Heart left ventricle (tissue), 16 donors: ENCODE results near the gene MGMT. TPM values are rescaled to one million over a fixed set of nuclear protein-coding genes. Genes with fewer than 3 reads are reported as not detected.

Source experiments
- ATAC-seq, 4 donors: fragments of 200-7000 bp; cut with Tn5 transposase; one replicate each; pipeline ENCODE4 v1.9.1; 2020 to 2022; ENCODE audit warnings: moderate library complexity in 4 of 4, mild to moderate bottlenecking in 3 of 4, moderate number of reproducible peaks in 1 of 4
- DNase-seq, 5 donors: peaks; one replicate each; pipeline ENCODE4 v3.0.0-alpha.2; 2020
- H3K27ac ChIP-seq, 12 donors: fragments of 200-600 bp; sonication (generic) in 4 of 12; one replicate each; pipeline versions ENCODE4 v1.5.0 to v1.8.0; 2016 to 2022; ENCODE audit warnings: mild to moderate bottlenecking in 2 of 12
- H3K27me3 ChIP-seq, 9 donors: fragments of 200-600 bp; sonication (generic) in 2 of 9; one replicate each; pipeline versions ENCODE4 v1.5.1 to v1.8.0; 2016 to 2022; ENCODE audit warnings: mild to moderate bottlenecking in 3 of 9
- H3K36me3 ChIP-seq, 9 donors: fragments of 200-600 bp; sonication (generic) in 2 of 9; one replicate each; pipeline versions ENCODE4 v1.5.0 to v1.8.0; 2018 to 2022; ENCODE audit warnings: mild to moderate bottlenecking in 2 of 9
- H3K4me1 ChIP-seq, 12 donors: fragments of 200-600 bp; sonication (generic) in 4 of 12; one replicate each; pipeline versions ENCODE4 v1.5.0 to v1.8.0; 2016 to 2022; ENCODE audit warnings: mild to moderate bottlenecking in 3 of 12
- H3K4me3 ChIP-seq, 12 donors: fragments of 200-600 bp; sonication (generic) in 4 of 12; one replicate each; pipeline versions ENCODE4 v1.5.0 to v1.8.0; 2017 to 2022; ENCODE audit warnings: mild to moderate bottlenecking in 9 of 12, moderate library complexity in 4 of 12
- H3K9me3 ChIP-seq, 12 donors: fragments of 200-600 bp; sonication (generic) in 4 of 12; one replicate each; pipeline versions ENCODE4 v1.5.0 to v1.8.0; 2016 to 2022; ENCODE audit warnings: mild to moderate bottlenecking in 1 of 12
- POLR2A ChIP-seq, 2 donors: fragments of 450-650 bp; IDR thresholded peaks; one replicate each; pipeline ENCODE4 v1.6.1; 2017; ENCODE audit warnings: antibody characterized with exemption in 2 of 2, mild to moderate bottlenecking in 2 of 2, moderate library complexity in 2 of 2
- WGBS, 4 donors: extraction: QIAGEN DNeasy Blood & Tissue Kit in 2 of 4; methylation state at CpG; one replicate each; pipeline versions ENCODE4 v1.1.5 to v1.1.7; 2013 to 2018; 5-methylcytosine and 5-hydroxymethylcytosine counted together
- intact Hi-C, 10 donors: fragments of 100-400 bp; cut with DNase I; formaldehyde crosslinking; loops; one replicate each; pipeline versions ENCODE4 v1.11.1 to v1.14.2; 2022
- polyA plus RNA-seq, 2 donors: library from polyadenylated mRNA; stranded (reverse); fragments of 200-250 nt; gene quantifications; one replicate each; pipeline ENCODE4 v1.2.3, GENCODE V29; 2013
- total RNA-seq, 9 donors: library from RNA; depleted of rRNA in 2 of 9; stranded (reverse); fragments of >200 nt in 2 of 9; fragmentation: NEBNext Ultra II Directional in 3 of 9; extraction: Animal tissue kit (Norgen Biotek cat#: 25700) in 3 of 9; gene quantifications; one replicate each; pipeline versions ENCODE4 v1.1.0 to v1.2.4, GENCODE V29; 2016 to 2023
- TF ChIP-seq, protein P1 (sequence below), 12 donors: fragments of 200-600 bp; sonication (generic) in 4 of 12; IDR thresholded peaks; one replicate each; pipeline versions ENCODE4 v1.5.0 to v1.8.0; 2018 to 2022; ENCODE audit warnings: antibody characterized with exemption in 12 of 12, mild to moderate bottlenecking in 5 of 12
- donor health status: ischemic (EF 13 %, LVEDD 7.1; RV severe dilation, severe dysfunction).
- donor health status: healthy with polysubstance abuse.
- donor health status: DM: no; HTN: yes; CAD: no.
- donor health status: DM: no; HTN: no; CAD: no.
- donor health status: ischemic (EF 25% LVEDD 6.9; RV normal size, moderate dysfunction).
- donor health status: ischemic (EF 25% LVEDD 5.7; RV mildly dilated, moderate dysfunction).
- donor health status: healthy.
- donor health status: DM: yes; HTN: yes; CAD: no.
- donor health status: ischemic (EF 35%, LVEDD 5.7; RV mildly dilated, moderate dysfunction).
- donor health status: nonischemic (EF 11% LVEDD 7.7; RV severe dilation, severe dysfunction).
- donor health status: DM: yes; HTN: yes; CAD: no.
- donor health status: PGD.
- donor health status: ischemic (EF 29% LVEDD 5.4; RV normal size, mild dysfunction).
- donor health status: nonischemic (EF 23%, LVEDD 6.1; RV moderate dilation, normal function).

MGMT gene
- total and polyA plus RNA-seq, 11 donors, result 6.2 to 25.3 (median 11.6) TPM

DNA sequence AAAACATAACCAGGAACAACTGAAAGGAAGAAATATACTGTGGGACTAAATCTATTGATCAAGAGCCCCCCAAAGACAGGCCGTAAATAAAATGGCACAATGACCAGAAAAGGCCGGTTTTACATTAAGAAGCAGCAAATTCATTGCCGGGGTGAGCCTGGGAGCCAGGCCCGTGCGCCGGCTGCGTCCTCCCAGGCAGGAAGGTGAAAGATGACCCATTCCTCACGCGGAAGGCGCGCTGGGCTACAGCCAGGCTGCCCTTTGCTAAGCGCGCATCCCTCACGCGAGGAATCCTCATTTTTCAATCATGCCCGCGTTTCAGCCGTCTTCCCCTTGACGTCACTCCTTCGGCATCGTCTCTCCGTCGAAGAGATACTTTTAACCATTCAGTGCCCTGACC is 47.6 kb upstream of the MGMT start:
- H3K36me3 ChIP-seq, result no peaks in the 10 kb centered on the region
- ATAC-seq (no peak), DNase-seq (no peak)
- no peaks in the 10 kb centered on the region for H3K9me3 ChIP-seq
- intact Hi-C loops, result loop anchor here in 1 of 10 donors (10.0 kb wide), 1 partner anchor 385 kb away; no protein-coding TSS in a partner anchor
- WGBS, 4 donors, result 89 to 95% (median 92%) methylated on average over 23 of the region's 23 CpGs
- TF ChIP-seq, protein P1, sequence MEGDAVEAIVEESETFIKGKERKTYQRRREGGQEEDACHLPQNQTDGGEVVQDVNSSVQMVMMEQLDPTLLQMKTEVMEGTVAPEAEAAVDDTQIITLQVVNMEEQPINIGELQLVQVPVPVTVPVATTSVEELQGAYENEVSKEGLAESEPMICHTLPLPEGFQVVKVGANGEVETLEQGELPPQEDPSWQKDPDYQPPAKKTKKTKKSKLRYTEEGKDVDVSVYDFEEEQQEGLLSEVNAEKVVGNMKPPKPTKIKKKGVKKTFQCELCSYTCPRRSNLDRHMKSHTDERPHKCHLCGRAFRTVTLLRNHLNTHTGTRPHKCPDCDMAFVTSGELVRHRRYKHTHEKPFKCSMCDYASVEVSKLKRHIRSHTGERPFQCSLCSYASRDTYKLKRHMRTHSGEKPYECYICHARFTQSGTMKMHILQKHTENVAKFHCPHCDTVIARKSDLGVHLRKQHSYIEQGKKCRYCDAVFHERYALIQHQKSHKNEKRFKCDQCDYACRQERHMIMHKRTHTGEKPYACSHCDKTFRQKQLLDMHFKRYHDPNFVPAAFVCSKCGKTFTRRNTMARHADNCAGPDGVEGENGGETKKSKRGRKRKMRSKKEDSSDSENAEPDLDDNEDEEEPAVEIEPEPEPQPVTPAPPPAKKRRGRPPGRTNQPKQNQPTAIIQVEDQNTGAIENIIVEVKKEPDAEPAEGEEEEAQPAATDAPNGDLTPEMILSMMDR (IDR thresholded peaks at IDR 0.05), result no peak
- no peak for TF ChIP-seq POLR2A (IDR thresholded peaks at IDR 0.05)
- H3K27me3 ChIP-seq, result peaks cover 0 to 8% (median 0%) of the 10 kb centered on the region in 9 donors
- peaks cover 0 to 15% (median 4%) of the 10 kb centered on the region in 12 donors for H3K4me1 ChIP-seq
- no peak overlapping the region for H3K27ac ChIP-seq
- no peak overlapping the region for H3K4me3 ChIP-seq

DNA sequence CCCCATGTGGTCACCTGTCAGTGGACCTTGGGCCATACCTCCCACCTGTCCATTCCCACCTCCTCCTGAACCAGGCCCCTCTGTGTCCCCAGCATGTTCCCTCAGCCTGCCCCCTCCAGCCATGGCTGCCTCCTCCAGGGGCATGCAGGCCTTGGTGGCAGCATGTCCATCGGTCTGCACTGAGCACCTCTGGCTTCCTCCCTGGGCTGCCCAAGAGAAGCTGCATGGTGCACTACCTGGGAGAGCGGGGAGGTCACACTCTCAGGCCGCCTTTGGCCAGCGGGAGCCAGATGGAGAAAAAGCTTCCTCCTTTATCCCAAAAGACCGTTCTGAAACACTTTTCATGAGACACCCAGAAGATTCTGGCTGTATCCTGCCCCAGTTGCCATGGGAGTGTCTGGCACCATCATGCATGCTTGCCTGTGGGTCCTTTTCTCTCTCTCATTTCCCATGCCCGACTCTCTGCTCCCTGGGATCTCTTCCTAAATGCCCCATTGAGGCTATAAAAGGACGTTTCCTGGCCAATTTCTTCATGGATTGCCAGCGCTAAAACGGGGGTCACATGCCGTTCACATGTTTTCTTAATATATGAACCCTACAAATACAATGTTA is 45.5 kb upstream of the MGMT start:
- H3K9me3 ChIP-seq, result no peaks in the 10 kb centered on the region
- WGBS, 4 donors, result 91 to 97% (median 94%) methylated on average over 6 to 10 of the region's 10 CpGs
- peaks cover 0 to 19% (median 6%) of the 10 kb centered on the region in 12 donors for H3K4me1 ChIP-seq
- intact Hi-C loops, result no loop called here
- H3K27ac ChIP-seq, result no peak overlapping the region
- TF ChIP-seq POLR2A (IDR thresholded peaks at IDR 0.05), result no peak
- TF ChIP-seq, protein P1 (IDR thresholded peaks at IDR 0.05), result no peak
- H3K4me3 ChIP-seq, result no peak overlapping the region
- H3K27me3 ChIP-seq, result peaks cover 0 to 8% (median 0%) of the 10 kb centered on the region in 9 donors
- DNase-seq (no peak), ATAC-seq (peak in 1 of 4 donors; percentile 36)
- no peaks in the 10 kb centered on the region for H3K36me3 ChIP-seq

DNA sequence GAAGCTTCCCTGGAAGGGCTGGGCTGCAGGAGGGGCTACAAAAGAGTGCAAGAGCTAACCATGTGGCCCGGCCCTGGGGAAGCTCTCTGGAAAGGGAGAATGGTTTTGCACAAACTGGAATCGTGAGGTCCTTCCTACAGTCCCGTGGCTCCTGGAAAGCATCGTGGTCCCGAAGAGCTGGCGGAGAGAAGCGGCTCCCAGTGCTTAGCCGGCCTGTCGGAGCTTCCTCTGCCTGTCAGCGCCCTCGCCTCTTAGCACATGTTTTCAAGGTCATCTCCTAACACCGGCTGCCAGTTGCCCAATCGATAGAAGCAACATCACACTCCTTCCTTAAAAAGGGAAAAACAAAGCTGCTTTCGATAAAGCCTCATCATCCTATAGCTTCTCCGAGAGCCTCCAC is 42.1 kb upstream of the MGMT start:
- no peak overlapping the region for H3K27ac ChIP-seq
- TF ChIP-seq, protein P1 (IDR thresholded peaks at IDR 0.05), result no peak
- TF ChIP-seq POLR2A (IDR thresholded peaks at IDR 0.05), result no peak
- intact Hi-C loops, result no loop called here
- ATAC-seq (no peak), DNase-seq (no peak)
- H3K27me3 ChIP-seq, result no peaks in the 10 kb centered on the region
- H3K4me3 ChIP-seq, result no peak overlapping the region
- WGBS, 4 donors, result 68 to 74% (median 73%) methylated on average over 14 to 15 of the region's 15 CpGs
- no peaks in the 10 kb centered on the region for H3K9me3 ChIP-seq
- H3K4me1 ChIP-seq, result peaks cover 0 to 11% (median 2%) of the 10 kb centered on the region in 12 donors
- no peaks in the 10 kb centered on the region for H3K36me3 ChIP-seq

GRCh38 chr10:129426606-129427005 is 40.4 kb upstream of the MGMT start:
- no peaks in the 10 kb centered on the region for H3K9me3 ChIP-seq
- 24 to 34% (median 29%) methylated on average over 6 of the region's 6 CpGs for WGBS, 4 donors
- H3K36me3 ChIP-seq, result no peaks in the 10 kb centered on the region
- no peaks in the 10 kb centered on the region for H3K27me3 ChIP-seq
- no peak for DNase-seq
- peaks cover 0 to 13% (median 2%) of the 10 kb centered on the region in 12 donors for H3K4me1 ChIP-seq
- no peak overlapping the region for H3K27ac ChIP-seq
- intact Hi-C loops, result no loop called here
- TF ChIP-seq, protein P1 (IDR thresholded peaks at IDR 0.05), result no peak
- TF ChIP-seq POLR2A (IDR thresholded peaks at IDR 0.05), result no peak
- no peak overlapping the region for H3K4me3 ChIP-seq
- ATAC-seq, result peak in 2 of 4 donors; percentile 13 to 38
